ENCODE results near the gene TEX36.

Gene TEX36

DNA sequence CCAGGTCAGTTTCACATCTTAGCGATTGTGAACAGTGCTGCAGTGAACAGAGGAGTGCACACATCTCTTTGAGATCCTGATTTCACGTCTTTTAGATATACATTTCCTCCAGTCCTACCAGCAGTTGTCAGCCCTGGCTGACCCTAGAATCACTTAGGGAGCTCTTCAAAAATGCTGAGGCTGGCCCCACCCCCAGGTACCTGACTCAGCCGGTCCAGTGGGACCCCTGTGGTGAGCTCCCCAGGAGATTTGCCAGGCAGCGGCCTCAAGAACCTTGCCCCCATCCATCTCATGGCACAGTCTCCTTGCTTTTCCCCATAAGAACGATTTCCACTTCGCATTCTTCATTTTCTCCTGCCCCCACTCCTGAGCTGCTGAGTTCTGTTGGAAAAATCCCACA, 45.5 kb downstream of the TEX36 start:
- TF ChIP-seq SIN3A (IDR thresholded peaks at IDR 0.05; ENCODE audit: borderline replicate concordance, insufficient read depth, low read length) (no peak), TAF1 (IDR thresholded peaks at IDR 0.05; ENCODE audit: borderline replicate concordance, insufficient read depth, low read length) (no peak), REST (IDR thresholded peaks at IDR 0.05; ENCODE audit: insufficient read depth in 1 of 2, low read depth in 2 of 2, low read length in 2 of 2) (no peak), FOXP2 (optimal IDR thresholded peaks at IDR 0.05; ENCODE audit: borderline replicate concordance, extremely low read depth, extremely low read length, insufficient read depth) (no peak), POLR2AphosphoS5 (IDR thresholded peaks at IDR 0.05; ENCODE audit: low read depth, low read length) (no peak)

GRCh38 chr10:125634606-125635005, 48.4 kb downstream of the TEX36 start:
- TF ChIP-seq POLR2AphosphoS5 (IDR thresholded peaks at IDR 0.05; ENCODE audit: low read depth, low read length), result no peak
- no peak for TF ChIP-seq FOXP2 (optimal IDR thresholded peaks at IDR 0.05; ENCODE audit: borderline replicate concordance, extremely low read depth, extremely low read length, insufficient read depth)
- no peak for TF ChIP-seq TAF1 (IDR thresholded peaks at IDR 0.05; ENCODE audit: borderline replicate concordance, insufficient read depth, low read length)
- no peak for TF ChIP-seq SIN3A (IDR thresholded peaks at IDR 0.05; ENCODE audit: borderline replicate concordance, insufficient read depth, low read length)
- no peak for TF ChIP-seq REST (IDR thresholded peaks at IDR 0.05; ENCODE audit: insufficient read depth in 1 of 2, low read depth in 2 of 2, low read length in 2 of 2)

- TF ChIP-seq POLR2AphosphoS5 (IDR thresholded peaks at IDR 0.05; ENCODE audit: low read depth, low read length) (no peak), SIN3A (IDR thresholded peaks at IDR 0.05; ENCODE audit: borderline replicate concordance, insufficient read depth, low read length) (no peak), REST (IDR thresholded peaks at IDR 0.05; ENCODE audit: insufficient read depth in 1 of 2, low read depth in 2 of 2, low read length in 2 of 2) (no peak), TAF1 (IDR thresholded peaks at IDR 0.05; ENCODE audit: borderline replicate concordance, insufficient read depth, low read length) (no peak), FOXP2 (optimal IDR thresholded peaks at IDR 0.05; ENCODE audit: borderline replicate concordance, extremely low read depth, extremely low read length, insufficient read depth) (no peak)
Measured at GRCh38 chr10:125633517-125633999, 49.4 kb downstream of the TEX36 start.

DNA sequence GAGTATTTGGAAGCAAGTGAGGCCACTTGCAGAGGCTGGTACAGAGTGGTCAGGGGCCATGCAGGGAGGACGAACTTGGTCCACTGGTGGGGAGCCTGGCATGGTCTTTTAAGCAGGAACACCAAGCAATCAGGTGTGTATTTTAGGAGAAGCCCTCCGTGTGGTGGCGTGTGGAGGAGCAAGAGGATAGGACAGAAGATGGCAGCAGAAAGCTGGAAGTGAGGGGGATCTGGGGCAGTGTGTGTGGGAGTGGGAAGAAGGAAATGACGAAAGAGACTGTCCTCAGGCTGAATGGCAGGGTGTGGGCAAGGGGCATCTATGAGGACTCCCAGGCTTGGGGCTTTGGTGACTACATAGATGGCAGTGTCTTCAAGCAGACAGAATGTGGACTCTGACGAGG, 51.2 kb downstream of the TEX36 start:
- TF ChIP-seq TAF1 (IDR thresholded peaks at IDR 0.05; ENCODE audit: borderline replicate concordance, insufficient read depth, low read length), result no peak
- no peak for TF ChIP-seq REST (IDR thresholded peaks at IDR 0.05; ENCODE audit: insufficient read depth in 1 of 2, low read depth in 2 of 2, low read length in 2 of 2)
- no peak for TF ChIP-seq POLR2AphosphoS5 (IDR thresholded peaks at IDR 0.05; ENCODE audit: low read depth, low read length)
- no peak for TF ChIP-seq SIN3A (IDR thresholded peaks at IDR 0.05; ENCODE audit: borderline replicate concordance, insufficient read depth, low read length)
- no peak for TF ChIP-seq FOXP2 (optimal IDR thresholded peaks at IDR 0.05; ENCODE audit: borderline replicate concordance, extremely low read depth, extremely low read length, insufficient read depth)

Data from PFSK-1 (cell line).